PC-3 (cell line): ENCODE results near the gene ULK3. TPM values are rescaled to one million over a fixed set of nuclear protein-coding genes. Genes with fewer than 3 reads are reported as not detected.

Source experiments
- ATAC-seq: fragments of 200-7000 bp; cut with Tn5 transposase; 2 replicates; pipeline ENCODE4 v1.9.1; 2020; ENCODE audit warnings: mild to moderate bottlenecking, moderate library complexity
- BruUV-seq: library from RNA; stranded (reverse); fragments of 400-500 nt; replicated peaks from 2 replicates; lab custom pipeline; 2021; lab: Mats Ljungman, UMichigan
- CTCF ChIA-PET: fragments of 300-600 bp; sonication (Branson Sonifier 250); formaldehyde crosslinking; loops from one replicate; lab custom pipeline; 2022; ENCODE audit warnings: antibody characterized with exemption; lab: Charles Lee
- POLR2A ChIA-PET: fragments of 300-600 bp; sonication (Branson Sonifier 250); formaldehyde crosslinking; loops from one replicate; lab custom pipeline; 2022; ENCODE audit warnings: antibody characterized with exemption; ENCODE audit not compliant: unreplicated experiment; lab: Charles Lee
- DNase-seq: peaks from one replicate; pipeline ENCODE4 v3.0.0-alpha.2; 2015
- H2AFZ ChIP-seq: fragments of 300-600 bp; sonication (generic); 2 replicates; pipeline ENCODE4 v1.6.0; 2016; ENCODE audit warnings: antibody characterized with exemption, low read length
- H3F3A ChIP-seq: fragments of 300-600 bp; sonication (generic); one replicate; pipeline ENCODE4 v1.6.0; 2017; ENCODE audit warnings: antibody characterized with exemption, low read length, control low read depth, mild to moderate bottlenecking; ENCODE audit not compliant: unreplicated experiment
- H3K27ac ChIP-seq: fragments of 300-600 bp; sonication (generic); 2 replicates; pipeline ENCODE4 v1.5.1; 2016; ENCODE audit warnings: mild to moderate bottlenecking, low read length
- H3K27me3 ChIP-seq: fragments of 300-600 bp; sonication (generic); 2 replicates; pipeline ENCODE4 v1.6.1; 2016; ENCODE audit warnings: low read length, mixed read lengths
- H3K36me3 ChIP-seq: fragments of 300-600 bp; sonication (generic); 2 replicates; pipeline ENCODE4 v1.6.1; 2016; ENCODE audit warnings: low read depth, mixed run types, low read length, mixed read lengths
- H3K4me1 ChIP-seq: fragments of 300-600 bp; sonication (generic); 2 replicates; pipeline ENCODE4 v1.5.1; 2016; ENCODE audit warnings: low read length; ENCODE audit not compliant: insufficient read depth
- H3K4me2 ChIP-seq: fragments of 300-600 bp; sonication (generic); 2 replicates; pipeline ENCODE4 v1.6.0; 2016; ENCODE audit warnings: low read length
- H3K4me3 ChIP-seq: fragments of 300-600 bp; sonication (generic); 2 replicates; pipeline ENCODE4 v1.5.1; 2016; ENCODE audit warnings: mild to moderate bottlenecking, low read length, mixed read lengths
- H3K79me2 ChIP-seq: fragments of 300-600 bp; sonication (generic); 2 replicates; pipeline ENCODE4 v1.6.1; 2017; ENCODE audit warnings: low read length, mixed read lengths
- H3K9ac ChIP-seq: fragments of 300-600 bp; sonication (generic); 2 replicates; pipeline ENCODE4 v1.6.0; 2016; ENCODE audit warnings: mild to moderate bottlenecking, low read length
- H3K9me2 ChIP-seq: fragments of 300-600 bp; sonication (generic); replicated peaks from 2 replicates; pipeline ENCODE4 v1.6.1; 2016; ENCODE audit warnings: mixed run types, low read length, mixed read lengths
- H3K9me3 ChIP-seq: fragments of 300-600 bp; sonication (generic); 2 replicates; pipeline ENCODE4 v1.6.1; 2016; ENCODE audit warnings: low read length, mixed read lengths
- H4K20me1 ChIP-seq: fragments of 300-600 bp; sonication (generic); 2 replicates; pipeline ENCODE4 v1.6.1; 2016; ENCODE audit warnings: low read length, mixed read lengths
- CTCF ChIP-seq: fragments of 300-600 bp; sonication (generic); conservative IDR thresholded peaks from 2 replicates; pipeline ENCODE4 v1.5.1; 2017; ENCODE audit warnings: antibody characterized with exemption, low read depth, mild to moderate bottlenecking, low read length
- EZH2 ChIP-seq: fragments of 300-600 bp; sonication (generic); IDR thresholded peaks from one replicate; pipeline ENCODE4 v1.6.1; 2017; ENCODE audit warnings: antibody characterized with exemption, mild to moderate bottlenecking, low read length; ENCODE audit not compliant: unreplicated experiment
- EZH2phosphoT487 ChIP-seq: fragments of 300-600 bp; sonication (generic); IDR thresholded peaks from 2 replicates; pipeline ENCODE4 v1.6.1; 2018; ENCODE audit warnings: mild to moderate bottlenecking, antibody characterized with exemption, low read length, borderline replicate concordance
- intact Hi-C: fragments of 100-400 bp; cut with micrococcal nuclease; formaldehyde crosslinking; loops from 2 replicates; pipeline ENCODE4 v1.9.0; 2023
- total RNA-seq: library from RNA; depleted of rRNA; stranded (reverse); fragments of >200 nt; gene quantifications from 2 replicates; pipeline ENCODE4 v1.2.3, GENCODE V29; 2014

The ULK3 gene
- total RNA-seq, 1 experiment from 2014 or later: 20.3 TPM

DNA sequence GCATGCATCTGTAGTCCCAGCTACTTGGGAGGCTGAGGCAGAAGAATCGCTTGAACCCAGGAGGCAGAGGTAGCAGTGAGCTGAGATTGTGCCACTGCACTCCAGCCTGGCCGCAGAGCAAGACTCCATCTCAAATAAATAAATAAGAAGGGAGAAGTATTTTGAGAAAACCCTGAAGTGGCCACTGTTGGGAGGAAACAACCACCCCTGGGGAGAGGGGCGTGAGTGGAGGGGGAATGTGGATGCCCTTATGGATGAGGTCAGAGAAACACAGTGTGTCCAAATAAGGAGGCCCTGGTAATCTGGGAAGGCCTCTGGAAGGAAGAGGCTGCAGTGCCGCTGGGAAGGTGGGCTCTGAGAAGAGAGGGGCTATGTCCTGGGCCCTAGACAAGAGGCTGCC is 20.7 kb downstream of the ULK3 start:
- no TSS peak for BruUV-seq
- no peak overlapping the region for H3K4me2 ChIP-seq
- intact Hi-C loops: no loop called here
- H3K79me2 ChIP-seq: no peaks in the 10 kb centered on the region
- no peak overlapping the region for H2AFZ ChIP-seq
- H3K36me3 ChIP-seq: no peaks in the 10 kb centered on the region
- no peak overlapping the region for H3K4me3 ChIP-seq
- H3K4me1 ChIP-seq: peaks cover 18% of the 10 kb centered on the region
- no peaks in the 10 kb centered on the region for H3K9me2 ChIP-seq
- no peak overlapping the region for H3K9ac ChIP-seq
- no peaks in the 10 kb centered on the region for H3K9me3 ChIP-seq
- H3K27me3 ChIP-seq: no peaks in the 10 kb centered on the region
- H4K20me1 ChIP-seq: no peaks in the 10 kb centered on the region
- ATAC-seq (no peak), DNase-seq (no peak)
- CTCF ChIA-PET: no interaction called here
- TF ChIP-seq CTCF: no peak
- POLR2A ChIA-PET: no interaction called here
- no peak overlapping the region for H3K27ac ChIP-seq
- H3F3A ChIP-seq: no peaks in the 10 kb centered on the region

GRCh38 chr15:74821790-74822158 is 21.2 kb downstream of the ULK3 start:
- no peak overlapping the region for H3K4me2 ChIP-seq
- H3K9ac ChIP-seq: no peak overlapping the region
- POLR2A ChIA-PET: no interaction called here
- CTCF ChIA-PET: no interaction called here
- ATAC-seq (no peak), DNase-seq (no peak)
- TF ChIP-seq CTCF: no peak
- no peak for TF ChIP-seq EZH2
- no peak for TF ChIP-seq EZH2phosphoT487
- no peaks in the 10 kb centered on the region for H3K27me3 ChIP-seq
- H4K20me1 ChIP-seq: no peaks in the 10 kb centered on the region
- H3K9me3 ChIP-seq: no peaks in the 10 kb centered on the region
- intact Hi-C loops: no loop called here
- H3K36me3 ChIP-seq: no peaks in the 10 kb centered on the region
- no peaks in the 10 kb centered on the region for H3F3A ChIP-seq
- no peaks in the 10 kb centered on the region for H3K9me2 ChIP-seq
- H3K4me3 ChIP-seq: no peak overlapping the region
- no peak overlapping the region for H2AFZ ChIP-seq
- peaks cover 22% of the 10 kb centered on the region for H3K4me1 ChIP-seq
- H3K27ac ChIP-seq: no peak overlapping the region
- BruUV-seq: no TSS peak
- no peaks in the 10 kb centered on the region for H3K79me2 ChIP-seq

GRCh38 chr15:74821091-74821789 is 21.7 kb downstream of the ULK3 start:
- no peak overlapping the region for H3K27ac ChIP-seq
- H3K27me3 ChIP-seq: no peaks in the 10 kb centered on the region
- no peaks in the 10 kb centered on the region for H3F3A ChIP-seq
- H3K4me1 ChIP-seq: peaks cover 25% of the 10 kb centered on the region
- H3K9me3 ChIP-seq: no peaks in the 10 kb centered on the region
- no peaks in the 10 kb centered on the region for H4K20me1 ChIP-seq
- DNase-seq (no peak), ATAC-seq (no peak)
- no peaks in the 10 kb centered on the region for H3K79me2 ChIP-seq
- H3K36me3 ChIP-seq: no peaks in the 10 kb centered on the region
- H3K4me2 ChIP-seq: no peak overlapping the region
- ChIA-PET CTCF (no interaction called here), POLR2A (no interaction called here)
- intact Hi-C loops: no loop called here
- no peak overlapping the region for H3K4me3 ChIP-seq
- no peak overlapping the region for H2AFZ ChIP-seq
- no peak overlapping the region for H3K9ac ChIP-seq
- no peaks in the 10 kb centered on the region for H3K9me2 ChIP-seq
- TF ChIP-seq EZH2phosphoT487 (no peak), CTCF (no peak), EZH2 (no peak)
- BruUV-seq: no TSS peak
